GM10847 (cell line): ENCODE results near the gene SPATS2.

Source experiments
- POLR2A ChIP-seq: IDR thresholded peaks from 2 replicates; pipeline ENCODE4 v1.6.1; 2011; ENCODE audit not compliant: insufficient read length; ENCODE audit errors: extremely low read depth

Gene SPATS2

DNA sequence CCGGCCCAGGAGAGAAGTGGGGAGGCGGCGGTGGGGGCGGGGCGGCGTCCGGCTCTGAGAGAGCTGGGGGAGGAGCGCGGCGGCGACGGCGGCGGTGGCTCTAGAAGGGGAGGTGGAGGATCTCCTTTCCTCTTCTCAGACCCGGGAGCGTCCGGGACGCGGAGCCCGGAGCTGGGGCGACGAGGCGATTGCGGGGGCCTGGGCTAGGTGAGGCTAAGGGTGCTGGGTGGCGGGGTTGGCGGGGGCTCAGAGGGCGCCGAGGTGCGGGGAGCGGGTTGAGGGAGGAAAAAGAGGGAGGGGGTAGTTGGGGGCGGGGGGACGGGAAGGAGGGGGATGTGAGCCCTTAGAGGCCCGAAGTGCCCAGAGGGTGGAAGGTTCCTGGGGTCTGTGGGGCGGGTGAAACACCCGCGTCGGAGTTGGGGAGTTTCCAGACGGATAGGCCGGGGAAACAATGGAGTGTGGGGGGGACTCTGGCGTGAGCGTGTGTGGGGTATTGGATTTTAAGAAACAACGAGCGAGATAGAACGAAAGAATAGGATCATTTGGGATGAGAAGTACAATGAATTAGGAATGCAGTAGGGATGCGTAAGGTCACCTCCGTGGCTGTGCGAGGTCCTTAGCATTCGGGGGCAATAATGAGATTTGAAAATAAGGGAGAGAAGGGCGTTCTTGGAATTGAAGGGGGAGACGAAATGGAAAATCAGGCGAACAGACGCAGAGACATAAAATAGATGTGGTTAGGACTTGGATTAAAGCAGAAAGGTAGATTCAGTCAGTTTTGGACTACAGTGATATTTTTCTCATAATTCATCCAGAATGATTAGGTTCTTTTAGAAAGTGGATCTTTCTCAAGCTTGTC lies at the start of gene SPATS2:
SPATS2 (plus strand) TSS at position 82 of the 859 bp plus-strand sequence. CDS start 93,551 bp downstream, outside the sequence.
- peak; percentile 46 for TF ChIP-seq POLR2A

DNA sequence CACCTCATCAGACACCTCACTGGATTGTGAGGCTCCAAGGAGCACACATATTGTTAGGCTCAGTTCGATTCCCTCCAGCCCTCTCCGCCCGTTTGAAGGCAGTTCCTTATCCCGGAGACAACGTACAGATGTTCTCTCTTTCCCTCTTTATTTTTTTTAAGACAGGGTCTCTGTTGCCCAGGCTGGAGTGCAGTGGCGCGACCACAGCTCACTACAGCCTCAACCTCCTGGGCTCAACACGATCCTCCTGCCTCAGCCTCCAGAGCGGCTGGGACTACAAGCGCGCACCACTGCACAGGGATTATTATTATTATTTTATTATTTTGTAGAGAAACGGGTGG lies 44.9 kb upstream of the SPATS2 start:
- no peak for TF ChIP-seq POLR2A

GRCh38 chr12:49322708-49323523 lies 44.3 kb upstream of the SPATS2 start, which contains the start of gene TROAP:
Gene TROAP (plus strand): TSS chr12:49323255. CDS start chr12:49323609, 354 bp downstream.
- TF ChIP-seq POLR2A, result peak; percentile 83

GRCh38 chr12:49323524-49324097 lies 43.7 kb upstream of the SPATS2 start:
- TF ChIP-seq POLR2A, result no peak

DNA sequence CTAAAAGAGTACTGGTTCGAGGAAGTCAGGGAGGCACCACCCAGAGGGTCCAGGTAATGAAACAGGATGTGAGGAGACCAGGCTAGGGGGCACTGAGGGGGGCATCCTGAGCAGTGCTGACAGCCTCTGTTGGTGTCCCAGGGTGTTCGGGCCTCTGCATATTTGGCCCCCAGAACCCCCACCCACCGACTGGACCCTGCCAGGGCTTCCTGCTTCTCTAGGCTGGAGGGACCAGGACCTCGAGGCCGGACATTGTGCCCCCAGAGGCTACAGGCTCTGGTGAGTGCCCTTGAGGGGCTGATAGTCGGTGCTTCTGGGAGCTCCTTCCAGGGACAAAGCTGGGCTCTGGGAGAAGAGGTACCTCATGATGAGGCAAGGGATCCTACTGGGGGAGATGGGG lies 41.7 kb upstream of the SPATS2 start:
- TF ChIP-seq POLR2A, result no peak

- TF ChIP-seq POLR2A, result no peak
These were observed 39.9 kb upstream of the SPATS2 start for GRCh38 chr12:49327368-49327767.

- no peak for TF ChIP-seq POLR2A
These were observed 39.4 kb upstream of the SPATS2 start for GRCh38 chr12:49327887-49328286.

- no peak for TF ChIP-seq POLR2A
These were observed 38.4 kb upstream of the SPATS2 start for GRCh38 chr12:49328816-49329215.

DNA sequence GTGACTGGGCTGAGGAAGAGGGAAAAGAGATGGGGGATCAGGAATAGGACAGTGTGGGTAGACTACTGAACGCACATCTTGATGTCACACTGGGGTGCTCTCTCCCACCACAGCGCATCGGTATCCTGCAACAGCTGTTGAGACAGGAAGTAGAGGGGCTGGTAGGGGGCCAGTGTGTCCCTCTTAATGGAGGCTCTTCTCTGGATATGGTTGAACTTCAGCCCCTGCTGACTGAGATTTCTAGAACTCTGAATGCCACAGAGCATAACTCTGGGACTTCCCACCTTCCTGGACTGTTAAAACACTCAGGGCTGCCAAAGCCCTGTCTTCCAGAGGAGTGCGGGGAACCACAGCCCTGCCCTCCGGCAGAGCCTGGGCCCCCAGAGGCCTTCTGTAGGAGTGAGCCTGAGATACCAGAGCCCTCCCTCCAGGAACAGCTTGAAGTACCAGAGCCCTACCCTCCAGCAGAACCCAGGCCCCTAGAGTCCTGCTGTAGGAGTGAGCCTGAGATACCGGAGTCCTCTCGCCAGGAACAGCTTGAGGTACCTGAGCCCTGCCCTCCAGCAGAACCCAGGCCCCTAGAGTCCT lies 37.1 kb upstream of the SPATS2 start:
- TF ChIP-seq POLR2A, result no peak

- no peak for TF ChIP-seq POLR2A
These were observed 36.5 kb upstream of the SPATS2 start for GRCh38 chr12:49330631-49331379.

DNA sequence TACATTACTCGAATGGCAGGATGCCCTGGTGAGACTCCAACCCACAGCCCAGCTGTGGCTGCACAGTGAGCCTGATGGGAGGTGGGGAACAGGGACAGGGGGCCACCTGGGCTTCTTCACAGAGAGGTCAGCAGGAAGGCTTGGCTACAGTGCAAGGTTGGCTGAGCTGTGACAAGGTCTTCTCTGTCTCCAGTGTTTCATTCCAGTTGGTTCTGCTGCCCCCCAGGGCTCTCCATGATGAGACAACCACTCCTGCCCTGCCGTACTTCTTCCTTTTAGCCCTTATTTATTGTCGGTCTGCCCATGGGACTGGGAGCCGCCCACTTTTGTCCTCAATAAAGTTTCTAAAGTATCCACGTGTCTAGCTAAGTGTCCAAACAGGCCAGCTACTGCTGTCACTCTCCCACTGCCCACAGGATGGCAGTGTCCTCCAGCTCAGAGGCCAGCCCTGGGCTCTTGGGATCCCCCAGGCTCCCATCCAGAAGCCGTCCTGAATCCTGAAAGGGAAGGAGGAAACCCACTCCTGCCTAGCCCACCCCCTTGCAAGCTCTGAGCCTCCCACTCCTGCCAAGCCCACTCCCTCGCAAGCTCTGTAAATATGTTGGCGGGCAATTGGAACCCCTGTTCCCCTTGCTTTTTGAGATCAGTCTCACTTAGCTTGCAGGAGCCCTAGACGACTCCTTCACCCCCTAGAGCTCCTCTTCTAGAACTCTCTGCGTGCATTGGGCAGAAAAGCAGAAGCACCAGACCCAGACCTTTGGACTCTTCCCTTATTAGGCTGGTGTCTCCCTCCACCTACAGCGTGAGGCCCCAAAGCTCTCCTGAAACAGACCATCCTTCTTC lies 35.7 kb upstream of the SPATS2 start:
- no peak for TF ChIP-seq POLR2A

- TF ChIP-seq POLR2A, result no peak
These were observed 34.8 kb upstream of the SPATS2 start for GRCh38 chr12:49332441-49332861.

DNA sequence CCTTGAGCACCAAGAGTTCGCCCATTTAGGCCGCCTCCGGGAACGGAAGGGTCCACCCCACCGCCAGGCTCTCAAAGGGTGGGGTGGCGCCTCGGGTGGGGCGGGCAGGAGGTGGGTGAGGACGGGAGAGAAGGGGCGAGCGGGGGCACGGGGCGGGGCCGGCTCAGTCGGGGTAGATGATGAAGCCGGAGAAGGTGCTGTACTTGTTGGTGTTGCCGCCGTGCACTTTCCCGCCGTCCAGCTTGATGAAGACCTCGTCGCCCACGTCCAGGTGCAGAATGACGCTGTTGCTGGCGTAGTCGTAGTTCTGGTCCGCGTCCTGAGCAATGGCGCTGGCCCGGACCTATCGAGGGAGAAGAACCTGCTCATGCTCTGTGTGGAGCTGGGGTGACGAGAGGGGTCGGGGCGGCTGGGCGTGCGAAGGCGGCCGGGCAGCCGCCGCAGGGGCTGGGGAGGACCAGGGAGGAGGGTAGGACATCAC lies 34.3 kb upstream of the SPATS2 start:
- no peak for TF ChIP-seq POLR2A

DNA sequence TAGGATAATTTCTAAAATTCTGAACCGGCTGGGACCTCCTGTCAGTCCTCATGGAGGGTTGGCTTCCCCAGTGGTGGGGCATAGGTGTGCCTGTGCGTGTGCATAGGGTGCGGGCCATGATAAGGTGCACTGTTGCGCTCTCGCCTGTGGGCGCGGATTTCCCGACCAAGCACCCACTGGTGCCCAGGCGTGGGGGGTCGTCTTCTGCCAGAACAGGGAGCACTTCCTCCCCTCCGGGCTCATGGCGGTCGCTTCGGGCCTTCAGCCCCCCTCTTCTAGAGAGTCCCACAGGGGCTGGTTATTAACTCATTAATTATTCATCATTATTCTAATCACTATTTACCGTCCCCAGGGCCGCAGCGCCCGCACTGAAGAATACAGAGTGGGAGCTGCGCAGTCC lies 33.0 kb upstream of the SPATS2 start:
- TF ChIP-seq POLR2A, result no peak
